Measurements from ENCODE around the gene TSPAN10.

Gene TSPAN10

DNA sequence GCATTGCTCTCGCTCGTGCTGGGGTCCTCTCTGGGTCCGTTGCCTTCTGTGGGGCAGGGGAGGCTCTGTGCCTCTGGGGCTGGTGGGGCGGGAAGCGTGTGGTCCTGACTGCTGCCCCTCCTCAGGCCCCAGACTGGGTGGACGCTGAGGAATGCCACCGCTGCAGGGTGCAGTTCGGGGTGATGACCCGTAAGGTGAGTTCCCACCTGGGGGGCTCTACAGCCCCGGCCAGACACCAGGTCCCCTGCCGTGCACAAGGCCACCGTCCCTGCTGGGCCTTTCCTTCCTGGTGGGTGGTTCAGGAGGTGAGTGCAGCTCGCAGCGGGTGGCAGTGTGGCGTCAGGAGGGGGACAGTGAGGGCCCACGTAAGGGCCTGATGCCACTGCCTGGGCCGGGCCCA, 53.6 kb downstream of the TSPAN10 start:
- DNase-seq: no peak

DNA sequence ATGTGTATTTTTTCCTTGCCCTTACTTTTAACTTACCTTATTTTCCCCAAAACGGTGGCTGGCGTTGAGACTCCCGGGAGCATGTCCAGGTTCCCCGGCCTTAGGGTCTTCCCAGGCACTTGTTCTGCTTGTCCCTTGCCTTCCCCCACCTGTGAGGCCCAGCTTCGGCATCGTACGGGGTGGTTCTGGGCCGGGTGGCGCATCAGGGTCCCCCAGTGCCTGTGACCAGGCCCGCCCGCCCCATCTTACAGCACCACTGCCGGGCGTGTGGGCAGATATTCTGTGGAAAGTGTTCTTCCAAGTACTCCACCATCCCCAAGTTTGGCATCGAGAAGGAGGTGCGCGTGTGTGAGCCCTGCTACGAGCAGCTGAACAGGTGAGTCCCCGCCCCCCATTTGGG, 54.2 kb downstream of the TSPAN10 start:
- DNase-seq: no peak

DNA sequence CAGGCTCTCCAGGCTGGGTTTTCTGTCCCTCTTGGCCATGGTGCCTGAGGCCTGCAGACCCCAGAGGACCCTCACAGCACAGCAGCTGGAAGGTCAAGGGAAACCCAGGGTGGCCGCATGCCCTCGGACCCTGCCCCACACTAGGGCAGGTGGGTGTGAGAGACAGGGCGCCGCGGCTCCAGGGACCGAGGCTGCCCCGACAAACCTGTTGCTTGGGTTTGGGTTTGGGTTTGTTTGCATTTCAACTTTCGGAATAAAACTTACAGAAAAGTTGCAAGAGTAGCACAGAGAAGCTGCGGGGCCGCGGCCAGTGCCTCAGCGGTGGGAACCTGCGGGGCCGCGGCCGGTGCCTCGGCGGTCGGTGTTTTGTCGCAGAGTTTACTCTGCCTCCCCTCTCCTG, 54.6 kb downstream of the TSPAN10 start:
- DNase-seq: no peak

DNA sequence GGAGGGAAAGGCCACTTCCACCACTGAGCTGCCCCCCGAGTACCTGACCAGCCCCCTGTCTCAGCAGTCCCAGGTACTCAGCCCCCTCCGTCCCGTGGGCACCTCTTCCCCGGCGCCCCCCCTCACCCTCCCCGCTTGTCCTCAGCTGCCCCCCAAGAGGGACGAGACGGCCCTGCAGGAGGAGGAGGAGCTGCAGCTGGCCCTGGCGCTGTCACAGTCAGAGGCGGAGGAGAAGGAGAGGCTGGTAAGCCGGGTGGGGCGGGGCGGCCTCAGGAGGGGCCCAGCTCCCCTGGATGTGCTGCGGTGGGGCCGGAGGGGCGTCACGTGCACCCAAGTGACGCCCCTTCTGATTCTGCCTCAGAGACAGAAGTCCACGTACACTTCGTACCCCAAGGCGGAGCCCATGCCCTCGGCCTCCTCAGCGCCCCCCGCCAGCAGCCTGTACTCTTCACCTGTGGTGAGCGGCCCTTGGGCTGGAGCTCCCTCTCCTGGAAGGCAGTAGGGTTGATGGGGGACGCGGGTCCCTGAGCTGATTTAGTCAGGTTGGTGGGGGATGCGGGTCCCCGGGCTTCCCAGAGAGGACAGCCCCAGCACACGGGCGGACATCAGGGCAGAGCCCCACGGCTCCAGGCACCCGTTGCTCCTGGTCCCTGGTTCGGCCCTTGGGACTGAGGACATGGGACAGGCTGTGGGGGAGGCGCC, 56.7 kb downstream of the TSPAN10 start:
- DNase-seq: no peak

DNA sequence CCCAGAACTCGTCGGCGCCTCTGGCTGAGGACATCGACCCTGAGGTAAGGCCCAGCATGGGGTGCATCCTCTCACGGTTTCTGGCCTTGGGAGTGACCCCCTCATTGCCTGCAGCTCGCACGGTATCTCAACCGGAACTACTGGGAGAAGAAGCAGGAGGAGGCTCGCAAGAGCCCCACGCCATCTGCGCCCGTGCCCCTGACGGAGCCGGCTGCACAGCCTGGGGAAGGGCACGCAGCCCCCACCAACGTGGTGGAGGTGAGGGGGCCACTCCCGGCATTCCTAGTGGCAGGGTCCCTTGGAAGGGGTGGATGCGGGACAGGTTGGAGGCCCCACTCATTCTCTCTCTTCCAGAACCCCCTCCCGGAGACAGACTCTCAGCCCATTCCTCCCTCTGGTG, 57.8 kb downstream of the TSPAN10 start:
- no peak for DNase-seq

DNA sequence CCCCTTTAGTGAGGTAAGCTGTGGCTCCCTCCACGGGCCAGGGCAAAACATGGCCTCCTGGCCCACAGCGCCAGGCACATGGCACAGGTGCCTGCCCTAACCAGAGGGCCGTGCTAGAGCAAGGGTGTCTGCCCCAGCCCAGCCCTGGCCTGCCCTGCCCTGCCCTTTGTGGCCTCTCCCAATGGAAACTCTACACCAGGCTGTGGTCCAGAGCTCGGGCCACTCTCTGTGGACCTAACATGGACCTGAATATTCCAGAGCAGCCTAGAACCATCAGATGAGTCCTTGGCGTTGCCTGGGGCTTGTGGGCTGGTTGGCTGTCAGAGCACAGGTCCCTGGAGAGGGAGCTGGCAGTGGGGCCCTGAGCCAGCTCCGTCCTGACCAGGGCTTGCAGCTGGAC, 58.2 kb downstream of the TSPAN10 start:
- DNase-seq: no peak

DNA sequence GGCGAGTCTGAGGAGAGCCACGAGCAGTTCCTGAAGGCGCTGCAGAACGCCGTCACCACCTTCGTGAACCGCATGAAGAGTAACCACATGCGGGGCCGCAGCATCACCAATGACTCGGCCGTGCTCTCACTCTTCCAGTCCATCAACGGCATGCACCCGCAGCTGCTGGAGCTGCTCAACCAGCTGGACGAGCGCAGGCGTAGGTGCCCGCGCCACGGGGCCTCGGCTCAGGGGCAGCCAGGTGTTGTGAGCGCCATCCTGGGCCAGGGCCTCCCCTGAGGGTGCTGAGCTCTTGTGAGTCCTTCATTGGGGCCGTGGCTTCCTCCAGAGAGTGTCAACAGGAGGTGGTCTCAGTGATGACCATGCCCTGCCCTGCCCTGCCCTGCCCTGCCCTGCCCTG, 58.8 kb downstream of the TSPAN10 start:
- no peak for DNase-seq

DNA sequence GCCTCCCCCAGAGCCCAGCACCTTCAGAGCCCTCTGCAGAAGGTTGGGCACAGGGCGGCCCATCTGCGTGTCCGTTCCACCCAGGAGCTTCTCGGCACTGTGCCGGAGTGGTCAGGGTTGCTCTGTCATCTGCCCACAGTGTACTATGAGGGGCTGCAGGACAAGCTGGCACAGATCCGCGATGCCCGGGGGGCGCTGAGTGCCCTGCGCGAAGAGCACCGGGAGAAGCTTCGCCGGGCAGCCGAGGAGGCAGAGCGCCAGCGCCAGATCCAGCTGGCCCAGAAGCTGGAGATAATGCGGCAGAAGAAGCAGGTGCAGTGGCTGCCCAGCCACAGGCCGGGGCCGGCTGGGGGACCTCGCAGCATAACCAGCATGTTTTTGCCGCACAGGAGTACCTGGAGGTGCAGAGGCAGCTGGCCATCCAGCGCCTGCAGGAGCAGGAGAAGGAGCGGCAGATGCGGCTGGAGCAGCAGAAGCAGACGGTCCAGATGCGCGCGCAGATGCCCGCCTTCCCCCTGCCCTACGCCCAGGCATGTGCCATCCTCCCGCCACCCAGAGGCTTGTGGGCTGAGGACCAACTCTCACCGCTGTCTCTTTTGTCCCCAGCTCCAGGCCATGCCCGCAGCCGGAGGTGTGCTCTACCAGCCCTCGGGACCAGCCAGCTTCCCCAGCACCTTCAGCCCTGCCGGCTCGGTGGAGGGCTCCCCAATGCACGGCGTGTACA, 59.4 kb downstream of the TSPAN10 start:
- DNase-seq: no peak

DNA sequence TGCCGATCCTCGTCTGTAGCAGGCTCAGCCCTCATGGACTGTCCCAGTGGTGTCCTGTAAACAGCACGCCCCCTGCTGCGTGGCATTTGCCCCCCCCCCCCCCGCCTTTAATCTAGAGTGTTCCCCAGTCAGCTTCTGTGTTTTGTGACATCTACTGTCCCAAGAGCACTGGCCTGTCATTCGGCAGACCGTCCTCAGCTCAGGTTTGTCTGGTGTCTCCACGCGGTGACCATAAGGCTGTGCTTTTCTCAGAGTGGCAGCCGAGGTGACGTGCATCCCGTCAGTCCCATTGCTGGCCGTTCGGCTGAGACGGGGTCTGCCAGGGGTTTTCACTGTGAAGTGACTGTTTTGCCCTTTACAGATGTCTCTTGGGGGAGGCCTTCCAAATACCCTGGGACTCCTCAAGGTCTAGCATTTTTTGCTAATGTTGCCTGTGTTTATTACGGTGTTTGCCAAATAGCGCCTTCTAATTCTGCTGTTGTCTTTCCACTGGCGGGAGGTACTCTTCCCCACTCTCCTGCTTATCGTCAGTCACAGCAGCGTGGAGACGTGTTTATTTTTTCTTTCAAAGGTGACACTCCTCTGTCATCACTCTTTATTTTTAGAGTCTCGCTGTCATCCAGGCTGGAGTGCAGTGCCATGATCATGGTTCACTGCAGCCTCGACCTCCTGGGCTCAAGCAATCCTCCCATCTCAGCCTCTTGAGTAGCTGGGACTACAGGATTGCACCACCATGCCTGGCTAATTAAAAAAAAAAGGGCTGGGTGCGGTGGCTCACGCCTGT, 60.5 kb downstream of the TSPAN10 start:
- DNase-seq: no peak

All from OCI-M1 (cell line).